ENCODE measurements around the gene LRIT2. TPM values are rescaled to one million over a fixed set of nuclear protein-coding genes. Genes with fewer than 3 reads are reported as not detected.

LRIT2 gene
- total RNA-seq, 2 donors from 2014 or later = 0.06 TPM; not detected in 1

- DNase-seq (no peak), ATAC-seq (no peak)
- intact Hi-C loops (cut with DNase I) = no loop called here
Measured at GRCh38 chr10:84247496-84247895, 22.2 kb upstream of the LRIT2 start.

GRCh38 chr10:84244651-84245270 lies 19.4 kb upstream of the LRIT2 start, which contains the start of gene RGR:
Gene RGR (plus strand): TSS chr10:84245053. CDS start chr10:84245091, 38 bp downstream.
- peak; percentile 86 to 88 for ATAC-seq
- intact Hi-C loops (cut with DNase I) = no loop called here
- peak; percentile 45 for DNase-seq

GRCh38 chr10:84243759-84244158 lies 18.4 kb upstream of the LRIT2 start:
- intact Hi-C loops (cut with DNase I) = no loop called here
- ATAC-seq (no peak), DNase-seq (no peak)

GRCh38 chr10:84241185-84241790 lies 15.9 kb upstream of the LRIT2 start, which contains the start of gene LRIT1:
Gene LRIT1 (minus strand): TSS chr10:84241546. CDS start chr10:84241439, 107 bp downstream.
- ATAC-seq = no peak
- no peak for DNase-seq
- intact Hi-C loops (cut with DNase I) = no loop called here

DNA sequence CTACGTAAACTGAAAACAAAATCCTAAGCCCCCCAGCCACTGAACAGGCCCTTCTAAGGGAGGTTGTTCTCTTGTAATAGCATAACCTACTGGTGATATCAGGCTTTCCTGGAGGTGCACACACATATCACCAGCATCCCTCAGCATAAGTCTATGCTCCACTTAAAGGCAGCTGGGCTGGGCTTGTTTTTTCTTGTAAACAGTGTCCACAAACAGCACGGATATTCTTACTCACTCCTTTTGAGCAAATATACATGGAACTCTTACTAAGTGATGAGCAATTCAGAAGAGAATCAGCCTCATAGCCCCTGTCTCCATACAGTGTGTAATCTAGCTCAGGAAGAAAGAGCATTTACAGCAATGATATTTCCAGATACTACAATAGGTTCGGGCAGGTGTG lies 13.6 kb upstream of the LRIT2 start:
- intact Hi-C loops (cut with DNase I) = no loop called here
- no peak for DNase-seq

DNA sequence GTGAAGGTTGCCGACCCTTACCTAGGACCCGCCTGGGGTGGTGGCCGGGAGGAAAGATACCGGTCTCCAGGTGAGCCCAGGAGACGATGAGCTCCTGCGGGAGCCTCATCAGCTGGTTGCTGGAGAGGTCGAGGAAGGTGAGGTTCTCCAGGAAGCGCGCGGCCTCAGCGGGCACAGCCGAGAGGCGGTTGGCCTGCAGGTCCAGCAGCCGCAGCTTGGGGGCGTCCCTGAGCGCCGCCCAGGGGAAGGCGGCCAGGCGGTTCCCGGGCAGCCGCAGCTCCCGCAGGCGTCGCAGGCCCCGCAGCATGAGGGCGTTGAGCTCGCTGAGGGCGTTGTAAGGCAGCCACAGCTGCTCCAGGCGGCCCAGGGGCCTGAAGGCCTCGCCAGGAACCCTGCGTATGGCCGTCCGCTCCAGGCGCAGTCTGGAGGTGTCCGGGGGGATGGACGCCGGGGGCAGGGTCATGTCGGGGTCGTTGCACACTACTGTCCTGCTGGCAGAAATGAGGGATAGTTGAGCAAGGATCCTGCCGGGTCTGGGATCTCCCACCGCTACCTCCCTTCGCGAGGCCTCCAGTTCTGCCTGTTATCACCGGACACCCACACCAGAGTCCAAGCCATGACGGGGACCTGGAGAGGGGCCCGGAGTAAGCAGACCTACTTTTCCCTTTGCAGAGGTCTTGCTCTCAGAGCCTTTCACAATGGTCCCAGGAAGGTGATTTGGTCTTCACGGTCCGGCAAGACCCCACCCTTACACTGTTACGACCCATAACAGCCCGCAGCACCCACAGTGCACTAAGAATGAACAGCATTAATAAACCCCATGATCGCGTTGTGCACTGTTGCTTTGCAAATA lies 12.1 kb upstream of the LRIT2 start:
- ATAC-seq = peak; percentile 75 to 76
- intact Hi-C loops (cut with DNase I) = no loop called here
- no peak for DNase-seq

More for the DNA sequence above, 13.6 kb upstream of the LRIT2 start:
- ATAC-seq = no peak

GRCh38 chr10:84236807-84237198 lies 11.5 kb upstream of the LRIT2 start:
- no peak for ATAC-seq
- no peak for DNase-seq
- intact Hi-C loops (cut with DNase I) = no loop called here

DNA sequence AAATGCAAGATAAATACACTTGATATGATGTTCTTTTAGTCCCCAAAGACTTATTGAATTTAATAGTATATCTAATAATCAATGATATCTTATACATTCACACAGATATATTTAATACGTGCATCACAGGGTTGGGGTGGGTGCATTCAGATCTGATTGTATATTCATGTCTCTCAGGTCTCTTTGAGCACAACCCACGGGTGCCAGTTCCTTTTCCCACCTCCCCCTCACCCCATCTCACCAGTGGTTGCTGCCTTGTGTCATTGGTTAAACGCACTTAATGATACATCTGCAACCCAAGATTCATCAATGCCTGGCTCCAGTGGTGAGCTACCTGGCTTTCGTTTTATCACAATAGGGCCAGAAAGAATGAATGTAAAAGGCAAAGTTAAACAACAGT lies 9.8 kb upstream of the LRIT2 start:
- ATAC-seq = no peak
- DNase-seq = no peak
- intact Hi-C loops (cut with DNase I) = no loop called here

DNA sequence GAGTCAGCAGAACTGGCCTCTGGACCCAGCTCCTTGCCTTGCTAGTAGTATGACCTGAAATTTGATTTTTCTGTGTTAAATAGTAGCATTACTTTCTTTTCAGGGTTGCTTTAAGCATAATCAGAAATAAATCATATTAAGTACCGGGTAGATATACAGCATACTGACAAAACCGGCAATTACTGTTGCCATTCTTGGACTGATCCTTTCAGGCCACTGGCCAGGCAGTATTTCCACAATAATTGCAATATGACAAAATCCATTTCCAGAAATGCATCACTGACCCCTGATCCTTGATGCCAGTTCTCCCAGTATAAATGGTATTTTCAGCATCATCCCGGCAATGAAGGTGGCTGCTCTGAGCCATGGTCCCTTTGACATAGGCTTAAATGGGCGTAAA lies 9.1 kb upstream of the LRIT2 start:
- intact Hi-C loops (cut with DNase I) = no loop called here
- ATAC-seq (no peak), DNase-seq (no peak)

DNA sequence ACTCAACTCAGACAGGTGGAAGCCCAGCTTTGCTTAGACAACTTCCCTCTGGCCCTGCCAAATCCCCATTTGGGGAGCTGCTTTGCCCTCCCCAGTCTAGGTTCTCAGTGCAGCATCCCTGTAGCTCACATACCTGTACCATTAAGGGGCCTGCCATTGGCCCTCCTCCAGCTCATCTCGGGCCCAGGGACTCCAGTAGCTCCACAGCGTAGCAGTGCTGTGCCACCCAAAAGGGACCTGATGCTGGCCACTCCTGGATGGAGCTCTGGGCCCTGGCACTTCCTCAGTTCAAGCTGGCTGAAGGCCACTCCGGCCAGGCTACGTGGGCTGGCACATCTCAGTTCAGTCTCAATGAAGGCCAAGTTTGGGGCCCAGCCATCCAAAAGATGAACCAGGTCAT lies 8.6 kb upstream of the LRIT2 start:
- DNase-seq = no peak
- ATAC-seq = no peak
- intact Hi-C loops (cut with DNase I) = no loop called here

DNA sequence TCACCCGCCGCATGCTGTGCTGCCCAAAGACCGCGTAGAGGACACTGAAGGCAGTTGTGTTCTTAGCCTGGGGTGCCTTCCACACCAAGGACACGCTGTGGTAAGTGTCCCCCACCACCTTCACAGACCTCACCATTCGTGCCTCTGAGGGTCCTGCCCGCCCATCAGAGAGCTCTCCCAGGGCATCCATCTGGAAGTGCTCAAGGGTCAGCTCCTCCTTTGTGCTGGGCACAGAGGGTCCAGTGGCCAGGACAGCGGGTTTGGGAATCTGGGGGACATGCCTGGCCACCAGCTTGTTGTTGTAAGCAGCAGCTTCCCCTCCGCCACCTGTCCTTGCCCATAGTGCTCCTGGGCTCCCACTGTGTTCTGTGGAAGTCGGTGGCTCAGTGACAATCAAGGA lies 7.0 kb upstream of the LRIT2 start:
- no peak for ATAC-seq
- intact Hi-C loops (cut with DNase I) = no loop called here
- DNase-seq = no peak

GRCh38 chr10:84230359-84230758 lies 5.0 kb upstream of the LRIT2 start:
- ATAC-seq (peak in 1 of 2 donors; percentile 61), DNase-seq (no peak)
- intact Hi-C loops (cut with DNase I) = no loop called here

- intact Hi-C loops (cut with DNase I) = no loop called here
- ATAC-seq (no peak), DNase-seq (no peak)
Measured at GRCh38 chr10:84227810-84228209, 2.5 kb upstream of the LRIT2 start.

DNA sequence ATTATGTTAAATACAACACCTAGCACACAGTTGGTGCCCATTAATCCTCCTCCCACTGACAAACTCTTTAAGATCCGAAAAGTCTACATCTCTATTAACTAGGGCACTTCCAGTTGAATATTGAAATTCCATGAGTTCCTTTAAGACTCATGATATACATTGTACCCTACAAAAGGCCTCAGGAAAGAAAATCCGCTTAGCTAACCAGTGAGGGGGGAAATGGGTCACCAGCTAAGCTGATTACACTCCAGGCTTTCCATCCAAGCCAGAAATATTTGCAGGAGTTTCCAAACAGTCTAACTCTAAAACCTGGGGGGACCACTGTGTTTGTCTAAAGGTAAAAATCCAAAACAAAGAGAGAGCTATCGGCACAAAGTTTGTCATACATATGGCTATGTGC lies 1.3 kb upstream of the LRIT2 start:
- no peak for DNase-seq
- intact Hi-C loops (cut with DNase I) = no loop called here
- no peak for ATAC-seq

DNA sequence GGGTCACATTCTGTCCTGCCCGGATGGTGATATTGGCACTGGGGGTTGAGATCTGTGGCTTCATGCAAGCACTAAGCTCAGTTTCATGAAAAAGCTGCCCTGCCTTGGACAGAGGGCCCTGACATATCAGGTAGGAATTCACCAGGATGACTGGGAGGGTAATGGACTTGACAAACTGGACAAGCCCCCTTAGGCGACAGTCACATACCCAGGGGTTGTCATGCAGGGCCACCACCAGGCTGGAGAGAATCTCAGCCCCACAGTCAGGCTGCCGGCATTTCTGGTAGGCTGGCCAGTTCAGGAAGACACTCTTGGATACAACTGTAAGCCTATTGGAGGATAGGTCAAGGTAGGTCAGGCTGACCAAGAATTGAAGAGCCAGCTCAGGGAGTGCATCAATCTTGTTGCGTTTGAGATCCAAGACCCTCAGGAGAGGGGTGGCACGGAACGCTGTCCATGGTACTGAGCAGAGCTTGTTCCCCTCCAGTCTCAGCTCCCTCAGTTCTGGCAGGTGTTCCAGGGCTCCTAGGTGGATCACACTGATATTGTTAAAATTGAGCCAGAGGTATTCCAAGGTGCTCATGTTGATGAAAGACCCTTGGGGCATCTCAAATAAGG lies 824 bp downstream of the LRIT2 start:
- intact Hi-C loops (cut with DNase I) = no loop called here
- no peak for ATAC-seq
- no peak for DNase-seq

GRCh38 chr10:84221916-84222315 lies 3.4 kb downstream of the LRIT2 start:
- ATAC-seq (no peak), DNase-seq (no peak)
- intact Hi-C loops (cut with DNase I) = no loop called here

GRCh38 chr10:84217746-84218145 lies 7.6 kb downstream of the LRIT2 start:
- ATAC-seq (no peak), DNase-seq (no peak)
- intact Hi-C loops (cut with DNase I) = no loop called here

DNA sequence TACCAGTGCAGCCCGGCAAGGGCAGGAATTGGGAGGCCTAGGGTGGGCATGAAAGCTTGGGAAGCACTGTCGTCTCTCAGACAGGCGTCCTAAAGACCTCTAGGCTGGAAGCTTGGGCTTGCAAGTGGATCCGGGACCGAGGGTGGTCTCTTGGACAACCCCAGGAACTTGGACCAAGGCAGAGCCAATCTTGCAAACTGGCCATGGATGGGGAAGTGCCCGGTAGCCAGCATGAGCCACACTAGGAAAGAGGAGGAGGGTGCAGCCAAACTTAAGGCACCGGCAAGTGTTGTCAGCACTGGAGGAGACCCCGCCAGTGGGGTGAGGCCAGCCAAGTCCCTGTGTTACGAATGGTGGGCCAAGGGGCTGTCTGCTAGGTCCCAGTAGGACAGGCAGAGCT lies 8.5 kb downstream of the LRIT2 start:
- ATAC-seq (no peak), DNase-seq (no peak)
- intact Hi-C loops (cut with DNase I) = no loop called here

GRCh38 chr10:84214612-84215235 lies 10.6 kb downstream of the LRIT2 start:
- no peak for DNase-seq
- ATAC-seq = peak in 1 of 2 donors; percentile 33
- intact Hi-C loops (cut with DNase I) = no loop called here
